Right renal pelvis (tissue), 4 donors: ENCODE measurements around the gene TTLL3. TPM values are rescaled to one million over a fixed set of nuclear protein-coding genes. Genes with fewer than 3 reads are reported as not detected.

Experiments used
- DNase-seq, 4 donors: peaks; one replicate each; pipeline ENCODE4 v3.0.0-alpha.2; 2013; ENCODE audit warnings: low read depth in 4 of 4, low spot score in 3 of 4, missing footprints in 1 of 4
- polyA plus RNA-seq, 4 donors: library from polyadenylated mRNA; unstranded; fragments of 120-200 nt; gene quantifications; one replicate each; pipeline ENCODE4 v1.2.1, GENCODE V29; 2013; ENCODE audit not compliant: insufficient read length in 4 of 4

The TTLL3 gene
- polyA plus RNA-seq, 4 donors: 38.6 to 60.3 (median 43.0) TPM

DNA sequence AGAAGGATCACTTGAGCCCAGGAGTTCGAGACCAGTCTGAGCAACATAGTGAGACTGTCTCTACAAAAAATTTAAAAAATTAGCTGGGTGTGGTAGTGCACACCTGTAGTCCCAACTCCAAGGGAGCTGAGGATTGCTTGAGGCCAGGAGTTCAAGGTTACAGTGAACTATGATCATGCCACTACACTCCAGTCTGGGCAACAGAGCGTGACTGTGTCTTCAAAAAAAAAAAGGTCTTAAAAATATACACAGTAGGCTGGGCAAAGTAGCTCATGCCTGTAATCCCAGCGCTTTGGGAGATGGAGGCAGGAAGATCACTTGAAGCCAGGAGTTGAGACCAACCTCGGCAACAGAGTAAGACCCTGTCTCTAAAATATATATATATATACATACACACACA lies 29.2 kb upstream of the TTLL3 start:
- DNase-seq: no peak

DNA sequence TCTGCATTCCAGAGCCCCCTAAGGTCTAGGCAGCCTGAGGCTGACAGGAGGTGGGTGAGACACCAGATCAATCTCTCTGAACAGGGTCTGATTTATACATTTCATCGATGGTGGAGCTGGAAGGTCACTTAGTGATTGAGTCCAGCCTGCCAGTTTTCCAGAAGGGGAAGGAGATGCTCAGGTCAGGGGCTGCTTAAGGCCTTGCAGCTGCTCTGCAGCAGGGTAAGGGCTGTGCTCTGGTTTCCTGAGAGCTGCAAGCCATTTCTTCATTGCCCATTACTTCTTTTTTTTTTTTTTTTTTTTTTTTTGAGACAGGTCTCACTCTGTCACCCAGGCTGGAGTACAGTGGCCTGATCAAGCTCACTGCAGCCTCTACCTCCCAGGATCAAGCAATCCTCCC lies 28.5 kb upstream of the TTLL3 start:
- DNase-seq: no peak

DNA sequence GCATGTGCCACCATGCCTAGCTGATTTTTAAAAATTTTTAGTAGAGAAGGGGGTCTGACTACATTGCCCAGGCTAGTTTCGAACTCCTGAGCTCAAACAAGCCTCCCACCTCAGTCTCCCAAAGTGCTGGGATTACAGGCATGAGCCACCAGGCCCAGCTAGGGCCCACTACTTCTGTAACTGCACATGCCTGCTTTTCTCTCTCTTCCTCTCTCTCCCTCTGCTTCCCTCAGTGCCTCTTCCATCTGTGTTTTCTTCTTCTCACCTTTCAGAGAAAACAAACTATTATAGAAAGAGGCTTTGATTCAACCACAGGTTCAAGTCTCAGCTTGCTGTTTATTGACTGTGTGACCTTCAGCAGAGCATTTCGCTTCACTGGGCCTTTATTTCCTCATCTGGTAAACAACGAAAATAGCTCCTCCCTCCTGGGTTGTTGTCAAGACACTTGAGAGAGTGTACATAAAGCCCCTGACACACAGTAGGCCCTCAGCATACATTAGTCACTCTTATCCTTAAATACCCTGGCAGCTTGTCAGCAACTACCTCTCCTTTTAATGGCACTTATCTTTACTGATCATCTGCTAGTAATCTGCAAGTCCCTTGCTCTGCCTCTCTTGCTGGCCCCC lies 28.0 kb upstream of the TTLL3 start:
- DNase-seq: no peak

DNA sequence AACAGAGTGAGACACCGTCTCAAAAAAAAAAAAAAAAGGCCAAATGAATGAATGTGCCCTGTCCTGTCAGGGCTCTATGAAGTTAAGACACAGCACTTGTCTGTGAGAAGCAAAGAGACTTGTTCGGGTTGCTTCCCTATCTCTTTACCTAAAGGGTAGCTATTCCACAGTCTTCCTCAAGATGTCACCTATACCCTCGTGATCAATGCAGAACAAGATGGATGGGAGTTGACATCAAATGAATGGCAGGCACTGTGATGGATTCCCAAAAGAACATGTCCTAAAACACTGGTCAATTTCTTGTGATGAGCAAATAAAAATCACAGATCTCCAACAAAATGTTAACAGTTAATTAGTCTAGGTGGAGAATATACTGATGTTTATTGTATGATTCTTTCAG lies 27.3 kb upstream of the TTLL3 start:
- no peak for DNase-seq

DNA sequence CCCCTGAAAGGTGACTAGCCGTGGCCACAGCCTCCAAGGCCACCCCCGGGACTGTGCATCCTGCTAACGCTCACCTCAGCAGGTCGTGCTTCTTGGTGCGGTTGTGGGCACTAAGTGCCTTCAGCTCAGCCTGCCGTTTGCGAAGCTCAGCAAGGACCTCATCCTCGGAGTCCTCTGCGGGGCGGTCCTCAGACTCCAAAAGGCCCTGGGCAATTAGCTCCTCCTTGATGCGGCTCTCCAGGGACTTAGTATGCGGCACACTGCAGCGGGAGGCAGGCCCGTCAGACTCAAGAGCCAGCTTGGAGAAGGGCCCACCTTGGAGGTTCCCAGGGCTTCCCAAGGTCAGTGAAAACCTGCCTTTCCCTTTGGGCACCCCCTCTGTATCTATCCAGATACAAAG lies 26.1 kb upstream of the TTLL3 start:
- DNase-seq: no peak

DNA sequence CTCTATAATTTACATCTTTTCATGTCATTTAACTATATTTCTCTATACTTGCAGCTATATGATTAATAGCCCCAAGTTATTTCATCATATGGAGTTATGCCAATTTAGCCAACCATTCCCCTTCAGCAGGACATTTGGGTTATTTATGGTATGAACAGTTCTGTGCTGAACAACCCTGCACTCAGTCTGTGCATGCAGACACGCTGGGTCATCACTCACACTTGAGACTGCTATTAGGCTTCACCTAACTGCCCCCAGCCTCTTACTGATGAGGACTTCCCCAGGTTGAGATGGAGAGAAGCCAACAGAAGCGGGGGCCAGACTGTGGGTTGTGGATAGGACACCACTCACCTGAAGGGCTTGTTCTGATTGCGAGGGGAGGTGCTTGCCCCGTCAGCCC lies 25.1 kb upstream of the TTLL3 start:
- DNase-seq: no peak

DNA sequence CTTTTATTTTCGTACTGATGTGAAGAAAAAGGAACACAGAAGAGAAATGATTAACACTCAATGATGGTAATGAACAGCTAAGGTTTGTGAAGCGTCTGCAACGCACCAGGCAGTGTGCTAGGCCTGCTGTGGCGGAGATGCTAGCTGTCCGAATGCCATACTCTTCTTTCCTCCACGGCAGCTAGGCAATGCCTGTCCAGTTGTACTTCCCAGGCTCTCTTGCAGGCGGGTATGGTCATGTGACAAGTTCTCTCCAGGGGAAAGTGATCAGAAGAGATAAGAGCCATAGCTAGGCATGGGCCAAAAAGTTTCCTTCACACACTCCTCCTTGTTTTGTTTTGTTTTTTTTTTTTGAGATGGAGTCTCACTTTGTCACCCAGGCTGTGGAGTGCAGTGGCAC lies 24.5 kb upstream of the TTLL3 start:
- no peak for DNase-seq

DNA sequence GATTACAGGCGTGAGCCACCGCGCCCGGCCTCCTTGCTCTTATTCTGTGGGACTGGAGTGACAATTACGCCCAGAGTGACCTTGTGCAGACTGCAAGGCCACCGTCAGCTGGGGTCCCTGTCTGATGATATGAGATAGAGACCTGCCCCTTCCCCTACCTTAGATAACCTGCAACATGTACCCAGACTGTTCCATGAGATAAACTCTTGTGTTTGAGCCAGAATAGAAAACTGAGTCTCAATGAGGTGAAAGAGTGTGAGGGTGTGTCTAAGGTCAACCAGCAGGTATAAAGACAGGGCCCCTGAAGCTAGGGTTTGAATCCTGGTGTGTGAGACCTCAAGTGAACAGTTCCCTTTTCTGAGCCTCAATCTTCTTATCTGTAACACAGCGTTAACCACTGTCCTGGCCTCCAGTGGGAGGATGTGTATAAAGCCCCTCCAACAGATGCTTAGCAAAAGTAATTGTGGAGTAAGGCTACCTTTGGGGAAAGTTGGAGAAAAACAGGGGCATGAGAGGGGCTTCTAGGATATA lies 23.8 kb upstream of the TTLL3 start:
- DNase-seq: no peak

DNA sequence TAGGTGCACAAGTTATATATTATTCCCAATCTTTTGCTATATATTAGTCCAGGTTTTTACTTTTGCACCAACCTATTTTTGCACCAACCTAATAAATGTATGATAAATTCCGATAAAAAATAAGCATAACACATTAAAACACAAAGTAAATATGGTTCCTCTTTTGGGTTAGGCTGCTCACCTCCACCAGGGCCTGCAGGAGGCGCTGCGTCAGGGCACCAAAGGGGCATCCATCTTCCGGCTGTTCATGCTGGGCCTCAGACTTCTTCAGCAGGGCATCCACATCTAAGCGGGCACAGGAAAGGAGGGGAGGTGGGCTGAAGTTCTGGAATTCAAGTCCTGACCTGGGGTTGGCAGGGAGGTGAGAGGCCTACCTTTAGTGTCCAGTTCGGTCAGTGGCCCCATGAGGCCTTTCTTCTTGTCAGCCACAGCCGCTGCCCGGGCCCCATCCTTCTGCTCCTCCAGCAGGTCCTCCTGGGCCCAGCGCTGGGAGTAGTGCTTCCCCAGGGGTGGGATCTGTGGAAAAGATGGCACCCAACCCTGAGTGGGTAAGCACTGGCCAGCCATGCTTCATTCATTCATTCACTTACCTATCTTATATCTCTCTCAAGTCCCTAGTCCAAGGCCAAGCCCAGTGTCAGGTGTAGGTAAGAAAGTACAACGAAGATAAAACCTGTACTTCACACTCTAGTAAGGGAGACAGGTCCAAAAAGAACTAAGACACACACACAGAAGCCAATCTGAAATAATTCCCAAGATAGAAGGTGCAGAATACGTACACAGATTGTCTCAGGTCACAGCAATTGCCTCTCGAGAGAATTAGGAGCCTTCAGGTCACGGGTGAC lies 23.0 kb upstream of the TTLL3 start:
- no peak for DNase-seq

DNA sequence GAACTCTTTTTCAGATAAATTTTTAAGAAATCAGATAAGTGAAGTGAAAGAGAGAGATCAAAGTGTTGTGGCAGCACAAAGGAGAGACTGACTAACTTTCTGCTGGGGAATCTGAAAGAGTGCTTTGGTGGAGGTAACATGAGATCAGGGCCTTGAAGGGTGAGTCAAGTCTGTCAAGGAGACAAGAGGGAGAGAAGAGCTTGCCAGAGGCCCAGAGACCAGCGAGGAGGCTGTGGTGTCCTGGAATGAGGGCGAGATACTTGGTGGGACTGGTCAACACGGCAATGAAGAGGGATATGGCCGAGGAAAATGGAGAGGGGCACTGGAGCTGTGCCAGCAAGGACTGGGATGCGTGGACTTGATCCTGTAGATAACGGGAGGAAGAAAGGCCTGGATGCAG lies 22.3 kb upstream of the TTLL3 start:
- DNase-seq: no peak

DNA sequence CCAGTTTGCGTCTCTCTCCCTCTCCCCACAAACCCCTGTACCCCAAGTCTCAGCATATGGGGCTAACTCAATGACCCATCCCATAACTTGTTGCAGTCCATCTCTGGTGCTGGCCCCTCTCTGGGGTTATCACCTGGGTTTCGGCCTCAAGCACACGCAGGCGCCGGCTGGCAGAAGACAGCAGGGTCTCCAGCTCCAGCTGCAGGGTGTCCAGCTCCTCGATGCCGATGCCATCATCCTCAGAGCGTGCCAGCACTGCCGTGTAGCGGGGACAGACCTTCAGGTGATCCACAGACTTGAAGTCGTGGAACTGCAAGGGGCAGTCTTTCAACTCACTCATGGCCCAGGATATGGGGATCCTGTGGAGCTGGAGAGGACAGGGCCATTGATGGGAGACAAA lies 18.9 kb upstream of the TTLL3 start:
- DNase-seq: no peak

DNA sequence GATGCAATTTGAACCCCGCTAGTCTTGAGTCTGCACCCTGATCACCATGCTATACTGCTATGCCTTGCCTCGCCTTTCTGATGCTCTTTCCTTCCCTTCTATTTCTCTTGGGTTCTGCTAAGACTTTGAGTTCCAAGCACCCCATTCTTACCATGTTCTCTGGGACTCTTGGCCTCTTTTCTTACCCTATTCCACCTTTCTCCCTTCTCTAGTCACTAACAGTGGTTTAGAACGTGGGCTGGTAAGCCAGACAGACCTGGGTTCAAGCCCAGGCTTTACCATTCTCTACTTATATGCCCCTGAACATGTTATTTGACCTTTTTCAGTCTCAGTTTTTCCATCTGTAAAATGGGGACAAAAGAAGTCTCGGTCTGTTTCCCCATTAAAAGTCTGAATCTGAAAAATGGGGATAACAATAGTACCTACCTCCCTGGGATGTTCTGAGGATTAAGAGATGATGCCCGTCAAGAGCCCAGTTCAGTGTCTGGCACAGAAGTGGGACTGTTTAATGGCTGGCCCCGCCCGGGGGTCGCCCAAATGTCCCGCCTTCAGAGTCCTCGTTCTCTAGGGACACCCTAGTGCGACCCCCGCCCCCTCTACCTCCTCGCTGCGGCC lies 18.2 kb upstream of the TTLL3 start:
- DNase-seq: no peak

DNA sequence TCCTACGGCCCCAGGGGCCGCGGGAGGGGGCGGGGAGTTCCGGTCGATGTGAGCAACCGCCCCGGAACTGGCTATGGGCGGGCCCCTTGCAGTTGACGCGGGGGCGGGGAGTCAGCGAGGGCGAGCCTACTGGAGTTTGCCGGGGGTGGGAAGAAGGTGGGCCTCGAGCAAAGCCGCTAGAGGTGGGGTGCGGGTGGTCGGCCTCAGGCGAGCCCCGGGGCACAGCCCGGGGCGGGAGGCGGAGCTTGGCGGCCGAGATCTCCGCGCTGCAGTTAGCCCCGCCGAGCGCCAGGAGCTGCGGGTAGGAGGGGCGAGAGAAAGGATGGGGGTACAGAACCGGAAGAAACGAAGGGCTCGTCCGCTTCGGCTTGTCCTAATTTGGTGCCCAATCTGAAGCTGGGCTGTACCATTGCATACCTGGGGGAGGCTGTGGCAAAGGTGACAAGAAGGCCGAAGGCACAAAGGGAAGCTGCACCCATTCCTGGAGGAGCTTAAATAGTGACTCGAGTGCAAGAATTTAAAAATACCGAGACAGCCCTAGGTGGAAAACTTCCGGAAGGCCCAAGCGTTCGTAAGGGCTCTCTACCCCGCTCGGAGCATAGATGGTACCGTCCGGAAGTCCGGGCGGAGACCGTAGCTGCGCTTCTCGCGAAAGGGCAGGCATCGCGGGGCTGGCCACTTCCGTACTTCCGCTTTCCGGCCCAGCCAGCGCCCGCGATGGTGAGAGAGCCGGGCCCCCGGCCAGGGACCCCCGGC lies 17.5 kb upstream of the TTLL3 start, which contains the start of the genes ARPC4 and TADA3:
ARPC4 (plus strand) TSS at position 678 of the 756 bp plus-strand sequence; CDS start at position 718, 40 bp downstream.
TADA3 (minus strand) TSS at position 69 of the 756 bp plus-strand sequence. CDS start 1,007 bp downstream, outside the sequence.
- peak; percentile 86 to 97 (median 92) for DNase-seq

DNA sequence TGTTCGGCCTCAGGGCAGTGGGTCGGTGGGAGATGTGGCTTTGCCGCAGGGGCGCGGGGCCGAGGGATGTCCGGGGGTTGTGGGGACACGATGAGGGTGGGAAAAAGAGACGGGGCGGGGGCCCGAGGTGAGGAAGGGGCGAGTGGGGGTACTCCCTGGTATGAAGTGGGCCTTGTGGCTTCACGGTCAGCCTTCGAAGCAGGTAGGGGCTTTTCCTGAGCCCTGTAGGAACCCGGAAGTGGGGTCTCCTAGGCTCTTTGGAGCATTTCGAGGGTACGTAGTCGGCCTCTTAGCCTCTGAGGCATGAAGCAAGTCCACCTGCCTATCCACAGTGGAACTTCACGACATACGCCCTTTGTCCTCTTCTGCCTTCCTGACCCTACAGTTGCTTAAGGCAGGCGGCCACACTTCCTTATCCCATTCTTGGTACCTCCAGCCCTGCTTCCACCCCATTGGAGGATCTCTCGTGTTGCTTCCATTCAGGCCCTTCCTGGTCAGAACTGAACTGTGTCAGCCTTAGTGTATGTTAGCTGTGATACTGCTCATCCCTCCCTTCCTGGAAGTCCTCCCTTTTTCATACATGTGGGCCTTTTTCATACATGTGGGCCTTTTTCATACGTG lies 16.8 kb upstream of the TTLL3 start:
- no peak for DNase-seq

DNA sequence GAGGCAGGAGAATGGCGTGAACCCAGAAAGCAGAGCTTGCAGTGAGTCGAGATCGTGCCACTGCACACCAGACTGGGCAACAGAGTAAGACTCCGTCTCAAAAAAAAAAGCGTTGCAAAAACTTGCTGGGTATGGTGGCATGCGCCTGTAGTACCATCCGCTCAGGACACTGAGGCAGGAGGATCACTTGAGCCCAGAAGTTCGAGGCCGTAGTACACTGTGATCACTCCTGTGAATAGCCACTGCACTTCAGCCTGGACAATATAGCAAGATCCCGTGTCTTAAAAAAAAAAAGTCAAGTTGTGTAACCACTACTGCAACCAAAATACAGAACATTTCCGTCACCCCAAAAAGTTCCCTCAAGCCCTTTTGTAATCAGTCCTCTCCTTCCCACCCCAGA lies 15.7 kb upstream of the TTLL3 start:
- no peak for DNase-seq

DNA sequence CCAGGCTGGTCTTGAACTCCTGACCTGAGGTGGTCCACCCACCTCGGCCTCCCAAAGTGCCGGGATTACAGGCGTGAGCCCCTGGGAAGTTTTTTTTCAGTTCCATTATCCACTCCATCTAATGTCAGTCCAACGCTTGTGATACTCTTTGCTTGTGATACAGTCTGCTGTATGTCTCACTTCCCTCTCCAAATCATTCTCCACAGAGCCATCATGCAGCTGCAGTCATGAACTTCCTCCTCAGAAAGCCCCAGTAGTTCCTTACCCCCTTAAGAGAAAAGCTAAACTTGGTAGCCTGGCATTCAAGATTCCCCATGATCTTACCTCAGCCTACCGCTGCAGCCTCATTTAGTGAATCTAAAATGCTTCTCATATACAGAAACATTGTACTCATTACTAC lies 14.9 kb upstream of the TTLL3 start:
- DNase-seq: no peak

DNA sequence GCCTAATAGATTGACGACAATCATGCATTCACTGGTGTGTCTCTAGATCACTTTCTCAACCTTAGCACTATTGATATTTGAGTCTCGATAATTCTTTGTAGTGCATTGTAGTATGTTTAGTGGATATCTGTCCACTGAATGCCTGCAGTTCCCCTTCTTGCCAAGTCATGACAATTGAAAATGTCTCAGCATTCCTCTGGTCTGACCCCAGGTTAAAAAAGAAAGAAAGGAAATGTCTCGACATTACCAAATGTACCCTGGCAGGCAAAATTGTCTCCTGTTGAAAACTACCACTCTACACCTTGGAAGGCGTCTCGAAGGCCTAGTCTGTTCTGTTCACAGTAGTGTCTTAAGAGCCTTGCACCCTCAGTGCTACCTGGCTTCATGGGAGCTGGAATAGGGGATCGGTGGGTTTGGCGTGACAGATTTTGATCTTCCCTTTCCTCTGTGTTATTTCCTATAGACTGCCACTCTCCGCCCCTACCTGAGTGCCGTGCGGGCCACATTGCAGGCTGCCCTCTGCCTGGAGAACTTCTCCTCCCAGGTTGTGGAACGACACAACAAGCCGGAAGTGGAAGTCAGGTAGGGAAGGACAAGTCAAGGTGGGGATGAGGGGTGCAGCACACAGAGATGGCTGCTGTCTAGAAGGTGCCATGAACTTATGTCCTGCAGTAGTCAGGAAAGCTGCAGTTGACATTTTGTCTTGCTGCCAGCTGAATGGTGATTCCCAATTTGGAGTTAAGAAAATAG lies 12.7 kb upstream of the TTLL3 start:
- no peak for DNase-seq

DNA sequence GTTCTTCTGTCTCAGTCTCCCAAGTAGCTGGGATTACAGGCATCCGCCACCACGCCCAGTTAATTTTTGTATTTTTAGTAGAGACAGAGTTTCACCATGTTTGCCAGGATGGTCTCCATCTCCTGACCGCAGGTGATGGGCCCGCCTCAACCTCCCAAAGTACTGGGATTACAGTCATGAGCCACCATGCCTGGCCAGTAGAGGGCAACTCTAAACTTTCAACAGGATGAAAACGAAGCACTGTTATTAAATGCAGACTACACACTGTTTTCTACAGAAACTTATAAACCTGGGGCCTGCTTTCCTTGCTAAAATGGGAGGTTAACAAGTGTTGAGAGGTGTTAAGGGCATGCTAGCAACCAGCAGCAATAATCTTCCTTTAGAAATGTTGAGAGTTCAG lies 9.5 kb upstream of the TTLL3 start:
- DNase-seq: no peak

DNA sequence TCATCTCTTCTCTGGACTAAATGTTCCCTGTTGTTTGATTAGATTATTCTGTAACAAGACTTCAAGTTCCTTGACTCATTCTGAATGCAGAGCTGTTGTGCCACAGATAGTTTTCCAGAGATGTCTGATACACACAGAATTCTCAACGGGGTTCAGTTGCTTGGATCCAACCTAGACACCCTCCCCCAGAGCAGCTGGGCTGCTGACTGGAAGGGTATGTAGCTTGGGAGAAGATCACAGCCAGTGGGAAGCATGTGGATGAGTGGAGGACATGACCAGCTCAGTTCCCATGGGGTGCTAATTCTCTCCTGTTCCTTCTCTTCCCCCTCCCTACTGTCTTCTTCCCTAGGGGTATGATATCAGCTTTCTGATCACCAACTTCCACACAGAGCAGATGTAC lies 6.6 kb upstream of the TTLL3 start:
- DNase-seq: no peak

DNA sequence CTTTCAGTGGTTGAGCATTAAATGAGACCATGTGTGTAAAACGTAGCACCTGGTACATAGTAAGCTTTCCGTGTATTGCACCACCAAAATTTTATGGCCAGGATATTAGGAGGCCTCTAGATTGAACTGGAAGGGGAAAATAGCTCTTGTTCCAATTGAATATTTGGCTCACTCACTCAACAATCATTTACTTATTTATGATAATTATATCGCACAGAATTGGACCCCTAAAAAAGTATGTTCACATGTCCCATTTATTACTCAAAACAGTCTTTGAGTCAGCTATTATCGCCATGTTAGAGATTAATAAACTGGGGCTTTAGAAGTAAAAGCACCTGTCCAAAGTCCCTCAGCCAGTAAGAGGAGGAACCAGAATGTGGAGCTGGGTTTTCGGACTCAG lies 5.1 kb upstream of the TTLL3 start:
- no peak for DNase-seq
